GM12878 (cell line): Measurements from ENCODE around the gene FAM163B.

Experiments used
- CEBPB ChIP-seq, 2 experiments: fragments of 150-350 bp in 1 of 2; IDR thresholded peaks; 2 replicates each; pipeline ENCODE4 v1.6.1; 2012 to 2014; ENCODE audit warnings: low read depth in 2 of 2, low read length in 2 of 2, borderline replicate concordance in 1 of 2, inconsistent platforms in 1 of 2
- CHD1 ChIP-seq: IDR thresholded peaks from 2 replicates; pipeline ENCODE4 v1.6.1; 2012; ENCODE audit warnings: low read depth, low read length, improper control_type of control experiment
- ETV6 ChIP-seq, 2 experiments: fragments of 450-650 bp in 1 of 2; IDR thresholded peaks in 1 of 2; conservative IDR thresholded peaks in 1 of 2; 2 replicates each; pipeline ENCODE4 v1.6.1; 2014; ENCODE audit warnings: antibody characterized with exemption in 1 of 2, borderline replicate concordance in 1 of 2, low read depth in 1 of 2, mild to moderate bottlenecking in 1 of 2, moderate library complexity in 1 of 2
- NFIC ChIP-seq: IDR thresholded peaks from 2 replicates; pipeline ENCODE4 v1.6.1; 2012; ENCODE audit warnings: low read depth, mild to moderate bottlenecking, inconsistent platforms, low read length, moderate library complexity
- RAD21 ChIP-seq: IDR thresholded peaks from 2 replicates; pipeline ENCODE4 v1.6.1; 2011; ENCODE audit warnings: mild to moderate bottlenecking, low read depth, low read length, moderate library complexity; ENCODE audit not compliant: insufficient read depth
- SMC3 ChIP-seq: IDR thresholded peaks from 2 replicates; pipeline ENCODE4 v1.6.1; 2011; ENCODE audit warnings: low read length, improper control_type of control experiment, borderline replicate concordance
- SUPT20H ChIP-seq: IDR thresholded peaks from 2 replicates; pipeline ENCODE4 v1.6.1; 2011; ENCODE audit warnings: low read depth, mild to moderate bottlenecking, low read length, moderate library complexity, borderline replicate concordance; ENCODE audit not compliant: control insufficient read depth
- TARDBP ChIP-seq: IDR thresholded peaks from 2 replicates; pipeline ENCODE4 v1.6.1; 2016; ENCODE audit warnings: borderline replicate concordance
- ZBED1 ChIP-seq: IDR thresholded peaks from 2 replicates; pipeline ENCODE4 v1.6.1; 2016; ENCODE audit warnings: borderline replicate concordance
- TF ChIP-seq, protein P1 (sequence below), 3 experiments: IDR thresholded peaks in 2 of 3; conservative IDR thresholded peaks in 1 of 3; 2 replicates each; pipeline ENCODE4 v1.5.1; 2011; ENCODE audit warnings: low read depth in 3 of 3, low read length in 3 of 3, mild to moderate bottlenecking in 3 of 3, control low read depth in 2 of 3, moderate library complexity in 2 of 3, inconsistent platforms in 1 of 3, mixed read lengths in 1 of 3; ENCODE audit not compliant: control insufficient read depth in 2 of 3, insufficient read depth in 1 of 3; ENCODE audit errors: extremely low read depth in 1 of 3

DNA sequence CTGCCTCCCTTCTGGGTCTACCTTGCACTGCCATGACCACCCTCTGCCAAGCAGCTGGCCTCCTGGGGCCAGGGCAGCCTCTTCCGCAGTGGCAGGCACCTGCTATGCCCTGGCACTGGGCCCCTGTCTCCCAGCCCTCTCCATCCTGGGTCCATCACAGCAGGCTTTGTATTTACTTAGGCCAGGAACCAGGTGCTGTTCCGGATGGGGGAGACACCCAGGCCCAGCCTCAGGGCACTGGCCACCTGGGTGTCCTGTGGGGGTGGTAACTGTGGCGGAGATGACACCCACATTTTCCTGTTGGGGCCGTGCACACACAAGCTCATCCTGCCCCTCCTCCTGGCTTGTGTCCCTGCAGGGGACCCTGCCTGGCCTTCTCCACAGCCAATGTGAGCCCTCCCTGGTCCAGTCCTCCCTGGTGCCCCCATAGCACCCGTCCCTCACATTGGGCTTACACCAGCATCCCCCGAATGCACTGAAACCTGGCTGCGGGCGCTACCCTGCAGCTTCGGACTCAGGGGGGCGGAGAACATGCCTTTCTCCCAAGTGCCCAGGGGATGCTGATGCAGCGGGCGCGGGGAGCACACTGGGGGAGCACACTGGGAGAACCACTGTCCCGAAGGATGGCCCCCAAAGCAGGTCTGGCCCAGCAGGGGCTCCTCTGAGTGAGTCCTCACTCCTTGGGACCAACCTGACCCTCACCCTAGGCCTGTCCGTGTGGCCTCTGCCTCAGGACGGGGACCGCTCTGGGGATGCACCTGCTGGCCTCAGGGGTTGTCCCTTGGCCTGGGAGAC, 17.9 kb downstream of the FAM163B start:
- TF ChIP-seq ETV6 (conservative IDR thresholded peaks at IDR 0.05 in 1 of 2, IDR thresholded peaks at IDR 0.05 in 1 of 2; ENCODE audit: borderline replicate concordance in 1 of 2, low read depth in 1 of 2), result no peak
- no peak for TF ChIP-seq ZBED1
- no peak for TF ChIP-seq CHD1
- TF ChIP-seq, protein P1, sequence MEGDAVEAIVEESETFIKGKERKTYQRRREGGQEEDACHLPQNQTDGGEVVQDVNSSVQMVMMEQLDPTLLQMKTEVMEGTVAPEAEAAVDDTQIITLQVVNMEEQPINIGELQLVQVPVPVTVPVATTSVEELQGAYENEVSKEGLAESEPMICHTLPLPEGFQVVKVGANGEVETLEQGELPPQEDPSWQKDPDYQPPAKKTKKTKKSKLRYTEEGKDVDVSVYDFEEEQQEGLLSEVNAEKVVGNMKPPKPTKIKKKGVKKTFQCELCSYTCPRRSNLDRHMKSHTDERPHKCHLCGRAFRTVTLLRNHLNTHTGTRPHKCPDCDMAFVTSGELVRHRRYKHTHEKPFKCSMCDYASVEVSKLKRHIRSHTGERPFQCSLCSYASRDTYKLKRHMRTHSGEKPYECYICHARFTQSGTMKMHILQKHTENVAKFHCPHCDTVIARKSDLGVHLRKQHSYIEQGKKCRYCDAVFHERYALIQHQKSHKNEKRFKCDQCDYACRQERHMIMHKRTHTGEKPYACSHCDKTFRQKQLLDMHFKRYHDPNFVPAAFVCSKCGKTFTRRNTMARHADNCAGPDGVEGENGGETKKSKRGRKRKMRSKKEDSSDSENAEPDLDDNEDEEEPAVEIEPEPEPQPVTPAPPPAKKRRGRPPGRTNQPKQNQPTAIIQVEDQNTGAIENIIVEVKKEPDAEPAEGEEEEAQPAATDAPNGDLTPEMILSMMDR (IDR thresholded peaks at IDR 0.05 in 2 of 3, conservative IDR thresholded peaks at IDR 0.05 in 1 of 3; ENCODE audit: control insufficient read depth in 2 of 3, extremely low read depth in 1 of 3, insufficient read depth in 1 of 3, low read depth in 3 of 3, low read length in 3 of 3), result no peak
- TF ChIP-seq SUPT20H, result no peak
- TF ChIP-seq TARDBP, result no peak
- TF ChIP-seq RAD21, result no peak
- no peak for TF ChIP-seq NFIC
- no peak for TF ChIP-seq SMC3
- no peak for TF ChIP-seq CEBPB (IDR thresholded peaks at IDR 0.05; ENCODE audit: borderline replicate concordance in 1 of 2, low read depth in 2 of 2, low read length in 2 of 2)
